ENCODE results near the gene CARD9.

DNA sequence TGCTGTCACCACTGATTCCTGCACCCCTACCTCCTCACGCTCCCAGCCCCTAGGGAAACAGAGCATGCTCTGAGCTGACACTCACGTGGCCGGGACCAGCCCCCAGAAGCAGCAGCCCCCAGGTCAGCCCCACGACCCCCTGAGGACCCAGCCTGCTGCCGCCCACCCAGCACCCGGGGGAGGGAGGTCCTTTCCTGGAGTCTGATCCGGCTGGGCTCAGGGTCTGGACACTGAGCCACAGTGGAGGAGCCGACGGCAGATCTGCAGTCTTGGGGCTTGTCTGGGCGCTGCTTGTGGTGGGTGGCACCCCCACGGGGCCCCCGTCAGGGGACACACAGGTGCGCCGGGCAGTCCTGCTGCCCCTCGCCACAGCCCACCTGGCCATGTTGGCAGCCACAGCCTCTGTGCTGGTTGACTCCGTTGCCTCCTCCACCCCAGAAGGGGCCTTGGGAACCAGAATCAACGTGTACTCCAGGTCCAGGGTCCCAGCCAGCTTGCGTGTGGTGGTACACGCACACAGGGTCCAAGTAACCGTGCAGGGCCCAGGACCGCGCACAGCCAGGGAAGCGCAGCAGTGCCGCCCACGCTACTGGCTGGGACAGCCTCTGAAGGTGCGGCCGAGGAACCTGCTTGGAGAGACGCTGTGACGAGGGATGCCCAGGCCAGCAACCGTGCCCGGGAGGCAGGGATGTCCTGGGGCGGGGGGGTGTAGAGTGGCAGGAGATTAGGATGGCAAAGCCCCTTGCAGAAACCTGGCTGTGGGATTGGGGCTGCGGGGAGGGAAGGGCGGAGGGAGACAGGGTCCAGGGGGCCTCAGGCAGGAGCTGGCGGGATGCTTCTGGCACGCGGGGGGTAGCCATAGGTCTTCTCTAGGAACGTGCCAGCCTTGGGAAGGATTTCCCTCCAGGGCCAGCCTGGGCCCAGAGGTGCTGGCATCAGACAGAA lies 13.4 kb downstream of the CARD9 start:
- TF ChIP-seq, protein P1, sequence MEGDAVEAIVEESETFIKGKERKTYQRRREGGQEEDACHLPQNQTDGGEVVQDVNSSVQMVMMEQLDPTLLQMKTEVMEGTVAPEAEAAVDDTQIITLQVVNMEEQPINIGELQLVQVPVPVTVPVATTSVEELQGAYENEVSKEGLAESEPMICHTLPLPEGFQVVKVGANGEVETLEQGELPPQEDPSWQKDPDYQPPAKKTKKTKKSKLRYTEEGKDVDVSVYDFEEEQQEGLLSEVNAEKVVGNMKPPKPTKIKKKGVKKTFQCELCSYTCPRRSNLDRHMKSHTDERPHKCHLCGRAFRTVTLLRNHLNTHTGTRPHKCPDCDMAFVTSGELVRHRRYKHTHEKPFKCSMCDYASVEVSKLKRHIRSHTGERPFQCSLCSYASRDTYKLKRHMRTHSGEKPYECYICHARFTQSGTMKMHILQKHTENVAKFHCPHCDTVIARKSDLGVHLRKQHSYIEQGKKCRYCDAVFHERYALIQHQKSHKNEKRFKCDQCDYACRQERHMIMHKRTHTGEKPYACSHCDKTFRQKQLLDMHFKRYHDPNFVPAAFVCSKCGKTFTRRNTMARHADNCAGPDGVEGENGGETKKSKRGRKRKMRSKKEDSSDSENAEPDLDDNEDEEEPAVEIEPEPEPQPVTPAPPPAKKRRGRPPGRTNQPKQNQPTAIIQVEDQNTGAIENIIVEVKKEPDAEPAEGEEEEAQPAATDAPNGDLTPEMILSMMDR (IDR thresholded peaks at IDR 0.05), result no peak
- TF ChIP-seq POLR2A (IDR thresholded peaks at IDR 0.05), result no peak

Measured in stomach (tissue), 4 donors.